NOMO-1 treated with DMSO at 0.1 percent for 48 hours (cell line): ENCODE measurements around the gene GABRG3.

Experiments used
- DNase-seq: peaks from one replicate; lab custom pipeline; 2025; ENCODE audit not compliant: unreplicated experiment; lab: John Stamatoyannopoulos, UW

The GABRG3 gene

DNA sequence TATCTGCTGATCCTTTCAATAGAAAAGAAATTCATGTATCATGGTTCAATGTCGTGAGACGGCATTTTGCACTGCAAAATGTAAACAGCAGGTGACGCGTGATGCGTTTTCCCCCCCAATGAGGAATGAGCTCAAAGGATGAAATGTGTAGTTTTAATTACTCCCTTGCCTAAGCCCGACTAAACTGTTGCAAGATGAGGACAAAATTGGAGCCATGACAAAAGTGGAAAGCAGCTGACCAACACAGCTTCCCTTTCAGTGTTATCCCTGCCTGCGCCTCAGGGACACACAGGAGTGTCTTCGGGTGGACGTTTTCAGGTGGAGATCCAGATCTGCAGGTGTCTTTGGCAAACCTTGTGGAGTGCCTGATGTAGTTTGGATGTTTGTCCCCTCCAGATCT is 92.0 kb downstream of the GABRG3 start:
- DNase-seq = no peak

- DNase-seq = no peak
Measured at GRCh38 chr15:27064080-27064479, 93.1 kb downstream of the GABRG3 start.

- DNase-seq = no peak
Measured at GRCh38 chr15:27065151-27065550, 94.2 kb downstream of the GABRG3 start.

DNA sequence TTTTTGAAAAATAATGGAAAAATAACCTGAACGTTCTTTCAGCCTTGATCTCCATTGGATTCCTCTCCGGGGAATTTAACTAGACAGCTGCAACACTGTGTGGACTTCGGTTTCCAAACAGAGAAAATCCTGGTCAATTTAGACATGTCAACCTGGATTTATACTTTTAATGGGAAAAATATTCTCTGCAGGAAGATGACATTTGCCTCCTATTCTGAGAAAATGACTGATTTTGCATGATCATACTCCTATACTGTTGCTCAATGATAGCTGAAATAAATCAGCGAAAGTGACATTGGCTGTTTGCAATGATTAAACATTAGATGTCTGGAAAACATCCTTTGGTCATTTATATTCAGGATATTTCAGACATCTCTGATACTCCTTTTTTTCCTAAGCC is 94.8 kb downstream of the GABRG3 start:
- no peak for DNase-seq

- DNase-seq = no peak
Measured at GRCh38 chr15:27066446-27066845, 95.5 kb downstream of the GABRG3 start.

DNA sequence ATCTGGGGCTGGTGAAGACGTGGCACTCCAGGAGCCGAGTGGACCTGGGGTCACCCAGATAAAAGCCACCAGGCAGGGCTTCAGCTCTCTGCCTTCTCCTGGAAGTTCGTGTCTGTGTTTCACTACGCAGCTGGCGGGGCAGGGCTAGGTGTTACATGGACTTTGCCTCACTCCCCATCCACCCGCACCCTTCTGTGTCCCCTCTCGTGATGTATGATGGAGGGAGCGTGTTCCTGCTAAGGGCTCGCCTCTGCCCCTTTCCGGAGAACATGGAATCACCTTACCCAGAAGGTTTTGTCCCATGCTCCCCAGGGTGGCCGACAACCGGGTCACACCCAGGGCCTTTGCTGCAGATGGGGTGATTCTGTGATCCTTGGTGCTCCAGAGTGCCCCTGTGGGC is 96.2 kb downstream of the GABRG3 start:
- DNase-seq = no peak

GRCh38 chr15:27070841-27071240 is 99.9 kb downstream of the GABRG3 start:
- DNase-seq = no peak

DNA sequence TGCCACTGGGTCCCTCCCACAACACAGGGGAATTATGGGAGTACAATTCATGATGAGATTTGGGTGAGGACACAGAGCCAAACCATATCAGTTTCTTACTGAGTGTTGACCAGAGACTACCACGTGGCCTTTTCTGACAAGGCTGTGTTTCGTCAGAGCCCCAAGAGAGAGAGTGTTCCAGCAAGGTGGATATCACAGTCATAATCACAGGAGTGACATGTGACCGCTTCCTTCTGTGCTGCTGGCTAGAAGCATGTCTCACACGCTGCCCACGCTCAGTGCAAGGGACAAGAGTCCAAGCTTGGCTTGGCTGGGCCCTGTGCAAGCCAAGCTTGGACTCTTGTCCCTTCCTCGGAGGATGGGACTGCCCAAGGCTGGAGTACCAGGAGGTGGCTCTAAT is 103.2 kb downstream of the GABRG3 start:
- no peak for DNase-seq

DNA sequence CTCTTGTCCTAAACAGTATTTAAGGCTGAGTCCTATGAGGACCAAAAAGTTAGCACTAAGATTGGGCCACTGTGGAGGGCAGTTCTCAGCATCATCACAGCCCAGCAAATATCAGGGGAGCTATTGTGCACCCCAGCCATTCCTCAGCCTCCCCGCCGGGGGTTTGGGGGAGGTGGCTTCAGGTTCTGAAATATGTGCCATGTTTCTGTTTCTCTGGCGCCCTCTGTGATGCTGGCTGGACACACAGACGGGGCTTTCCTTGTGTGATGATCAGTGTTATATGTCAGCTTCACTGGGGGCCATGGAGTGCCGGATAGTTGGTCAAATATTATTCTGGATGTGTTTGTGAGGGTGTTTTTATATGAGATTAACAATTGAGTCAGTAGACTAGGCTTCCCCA is 106.8 kb downstream of the GABRG3 start:
- no peak for DNase-seq

DNA sequence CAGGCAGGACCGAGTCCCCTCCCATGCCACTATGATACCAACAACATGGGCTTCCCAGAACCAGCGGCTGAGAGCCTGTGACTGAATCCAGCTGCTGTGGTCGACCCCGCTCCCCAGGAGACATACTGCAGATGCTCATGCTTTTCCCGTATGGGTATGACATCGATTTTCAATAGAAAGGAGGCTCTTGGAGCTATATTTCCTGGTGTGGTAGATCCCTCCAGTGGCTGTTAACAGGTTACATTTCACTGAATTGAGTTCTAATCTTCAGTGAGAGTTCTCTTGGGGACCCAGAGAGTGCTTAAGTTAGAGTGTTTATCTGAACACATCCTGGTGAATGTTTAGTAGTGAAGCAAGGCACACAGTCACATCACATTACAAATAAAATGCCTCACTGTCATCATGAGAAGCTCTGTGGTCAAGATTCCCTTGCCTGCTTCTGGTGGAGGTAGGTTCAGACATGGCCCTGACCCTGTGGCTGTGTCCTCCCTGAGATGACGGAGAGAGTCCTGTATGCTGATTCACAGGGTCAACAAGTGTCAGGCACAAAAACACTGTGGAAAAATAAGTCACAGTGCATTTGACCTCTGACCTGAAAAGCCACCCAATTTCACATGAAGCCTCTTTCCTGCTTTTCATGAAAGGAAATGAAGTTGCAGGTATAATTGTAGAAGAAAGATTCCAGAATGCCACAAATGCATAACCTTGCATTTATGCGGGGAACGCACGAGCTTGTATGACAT is 110.9 kb downstream of the GABRG3 start:
- no peak for DNase-seq

GRCh38 chr15:27082526-27082925 is 111.5 kb downstream of the GABRG3 start:
- no peak for DNase-seq

GRCh38 chr15:27084844-27085243 is 113.9 kb downstream of the GABRG3 start:
- DNase-seq = no peak

- no peak for DNase-seq
Measured at GRCh38 chr15:27086149-27086548, 115.2 kb downstream of the GABRG3 start.

- DNase-seq = no peak
Measured at GRCh38 chr15:27086805-27087204, 115.8 kb downstream of the GABRG3 start.

- DNase-seq = no peak
Measured at GRCh38 chr15:27087651-27088583, 116.9 kb downstream of the GABRG3 start.

DNA sequence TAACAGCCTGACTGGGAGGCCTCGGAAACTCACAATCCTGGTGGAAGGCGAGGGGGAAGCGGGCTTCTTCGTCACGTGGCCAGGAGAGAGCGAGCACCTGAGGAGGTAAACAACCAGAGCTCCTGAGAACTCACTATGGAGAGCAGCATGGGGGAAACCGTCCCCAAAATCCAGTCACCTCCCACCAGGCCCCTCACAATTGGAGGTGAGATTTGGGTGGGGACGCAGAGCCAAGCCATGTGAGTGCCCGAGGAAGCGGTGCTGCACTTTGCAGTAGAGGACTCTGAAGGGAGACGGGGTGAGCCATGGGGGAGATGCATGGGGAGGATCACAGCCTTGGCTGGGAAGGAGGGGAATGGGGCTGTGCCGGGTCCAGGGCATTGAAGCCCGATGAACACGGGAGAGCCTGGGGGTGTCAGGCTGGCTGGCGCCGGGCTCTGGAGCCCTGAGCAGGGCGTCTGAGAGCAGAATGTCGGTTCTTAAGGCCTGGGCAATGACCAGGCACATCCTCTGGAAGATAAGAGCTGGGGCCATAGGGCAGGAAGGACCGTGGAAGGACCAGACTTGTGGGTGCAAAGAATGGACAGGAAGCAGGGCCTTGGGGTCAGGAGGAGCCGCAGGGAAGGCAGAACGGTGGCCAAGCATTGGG is 117.7 kb downstream of the GABRG3 start:
- no peak for DNase-seq

GRCh38 chr15:27089233-27089586 is 118.2 kb downstream of the GABRG3 start:
- no peak for DNase-seq

DNA sequence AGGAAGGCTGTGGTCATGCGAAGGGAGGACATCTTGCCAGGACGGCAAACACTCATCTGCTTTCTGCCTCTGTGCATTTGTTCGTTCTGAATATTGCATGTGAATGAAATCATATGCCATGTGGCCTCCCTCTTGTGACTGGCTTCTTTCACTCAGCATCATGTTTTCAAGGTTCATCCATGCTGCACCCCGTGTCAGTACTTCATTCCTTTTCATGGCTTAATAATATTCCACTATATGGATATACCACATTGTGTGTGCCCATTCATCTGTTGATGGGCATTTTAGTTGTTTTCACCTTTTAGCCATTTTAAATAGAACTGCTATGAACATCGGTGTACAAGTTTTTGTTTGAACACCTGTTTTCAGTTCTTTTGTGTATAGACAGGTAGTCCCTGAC is 118.7 kb downstream of the GABRG3 start:
- DNase-seq = no peak

DNA sequence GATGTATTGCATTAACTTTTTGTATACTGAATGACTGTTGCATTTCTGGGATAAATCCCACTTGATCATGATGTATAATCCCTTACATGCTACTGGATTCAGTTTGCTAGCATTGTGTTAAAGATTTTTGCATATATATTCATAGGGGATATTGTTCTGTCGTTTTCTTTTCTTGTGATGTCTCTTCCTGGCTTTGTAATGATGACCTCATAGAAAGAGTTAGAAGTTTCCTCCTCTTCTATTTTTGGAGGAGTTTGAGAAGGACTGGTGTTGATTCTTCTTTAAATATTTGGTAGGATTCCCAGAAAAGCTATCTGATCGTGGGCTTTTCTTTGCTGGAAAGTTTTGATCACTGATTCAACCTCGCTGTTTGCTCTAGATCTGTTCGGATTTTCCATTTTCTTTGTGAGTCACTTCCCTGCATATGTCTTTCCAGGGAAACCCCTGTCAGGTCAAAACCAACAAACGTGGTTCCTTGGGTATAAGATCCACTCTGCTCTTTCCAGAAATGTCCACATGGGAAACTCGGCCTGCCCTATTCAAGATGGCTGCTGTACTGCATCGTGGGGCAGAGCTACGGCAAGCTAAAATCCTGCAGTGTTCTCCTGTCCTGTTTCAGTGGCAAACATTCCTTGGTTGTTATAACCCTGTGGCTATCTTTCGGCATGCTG is 120.4 kb downstream of the GABRG3 start:
- DNase-seq = no peak

- no peak for DNase-seq
Measured at GRCh38 chr15:27092390-27092789, 121.4 kb downstream of the GABRG3 start.

- DNase-seq = no peak
Measured at GRCh38 chr15:27094235-27094634, 123.3 kb downstream of the GABRG3 start.
